Head of caudate nucleus (tissue), 42 donors: ENCODE results near the gene SLC26A9.
A peak's percentile ranks its signal among the peaks of the same experiment; 100 is the strongest.

Experiments
- DNase-seq, 42 donors: peaks; one replicate each; pipeline versions ENCODE4 v3.0.0 to v3.0.0-alpha.2; 2020 to 2021; ENCODE audit warnings: mixed read lengths in 7 of 42
- intact Hi-C: fragments of 100-400 bp; cut with DNase I; formaldehyde crosslinking; loops from one replicate; pipeline ENCODE4 v1.15.0; 2022

The SLC26A9 gene

GRCh38 chr1:205954819-205955404 is 11.7 kb upstream of the SLC26A9 start:
- no peak for DNase-seq
- intact Hi-C loops, result no loop called here

- no peak for DNase-seq
- intact Hi-C loops, result no loop called here
Observed at GRCh38 chr1:205951746-205952145, 8.5 kb upstream of the SLC26A9 start.

GRCh38 chr1:205950826-205951549 is 7.7 kb upstream of the SLC26A9 start:
- intact Hi-C loops, result no loop called here
- DNase-seq, result no peak

- peak; percentile 15 to 80 (median 58) for DNase-seq
- intact Hi-C loops, result no loop called here
Observed at GRCh38 chr1:205950280-205950679, 7.0 kb upstream of the SLC26A9 start.

GRCh38 chr1:205949753-205950152 is 6.5 kb upstream of the SLC26A9 start:
- intact Hi-C loops, result no loop called here
- no peak for DNase-seq

GRCh38 chr1:205948886-205949285 is 5.6 kb upstream of the SLC26A9 start:
- intact Hi-C loops, result no loop called here
- DNase-seq, result no peak

- no peak for DNase-seq
Observed at GRCh38 chr1:205948039-205948438, 4.8 kb upstream of the SLC26A9 start.

GRCh38 chr1:205947024-205947423 is 3.8 kb upstream of the SLC26A9 start:
- intact Hi-C loops, result no loop called here
- no peak for DNase-seq

More at GRCh38 chr1:205948039-205948438, 4.8 kb upstream of the SLC26A9 start:
- intact Hi-C loops, result no loop called here

- intact Hi-C loops, result no loop called here
- DNase-seq, result no peak
Observed at GRCh38 chr1:205945069-205945468, 1.8 kb upstream of the SLC26A9 start.

- intact Hi-C loops, result no loop called here
- no peak for DNase-seq
Observed at GRCh38 chr1:205944525-205944924, 1.3 kb upstream of the SLC26A9 start.

GRCh38 chr1:205942631-205943159 is 561 bp downstream of the SLC26A9 start:
- intact Hi-C loops, result no loop called here
- peak in 4 of 42 donors; percentile 28 to 59 (median 42) for DNase-seq

GRCh38 chr1:205940710-205941109 is 2.5 kb downstream of the SLC26A9 start:
- no peak for DNase-seq
- intact Hi-C loops, result no loop called here

GRCh38 chr1:205939690-205940330 is 3.4 kb downstream of the SLC26A9 start:
- DNase-seq, result no peak
- intact Hi-C loops, result no loop called here

GRCh38 chr1:205938682-205939081 is 4.6 kb downstream of the SLC26A9 start:
- no peak for DNase-seq
- intact Hi-C loops, result no loop called here

- intact Hi-C loops, result no loop called here
- no peak for DNase-seq
Observed at GRCh38 chr1:205936846-205937586, 6.2 kb downstream of the SLC26A9 start.

- DNase-seq, result no peak
- intact Hi-C loops, result no loop called here
Observed at GRCh38 chr1:205936311-205936710, 6.9 kb downstream of the SLC26A9 start.

GRCh38 chr1:205935869-205936268 is 7.4 kb downstream of the SLC26A9 start:
- no peak for DNase-seq
- intact Hi-C loops, result no loop called here

GRCh38 chr1:205934788-205935187 is 8.5 kb downstream of the SLC26A9 start:
- no peak for DNase-seq
- intact Hi-C loops, result no loop called here
